Activated CD8-positive, alpha-beta T cell treated with anti-CD3 and anti-CD28 coated beads, Interleukin-2, amount 10 ng/mL, durations not matched to agents 7 days and 5 days (primary cell): ENCODE measurements around the gene CYP21A2. TPM values are rescaled to one million over a fixed set of nuclear protein-coding genes. Genes with fewer than 3 reads are reported as not detected.
"Not testable (repeated sequence)": the region's sequence is repeated elsewhere in the genome, so short reads cannot be mapped to it uniquely, and the experiment has no call there.

Source experiments
- ATAC-seq: fragments of 150-1000 bp; cut with Tn5 transposase; one replicate; pipeline ENCODE4 v1.10.0; 2021; ENCODE audit warnings: moderate library complexity
- CTCF ChIA-PET: fragments of 350-600 bp; sonication (Branson Sonifier 250); formaldehyde crosslinking; loops from one replicate; lab custom pipeline; 2021; ENCODE audit warnings: antibody characterized with exemption; lab: Charles Lee
- POLR2A ChIA-PET: fragments of 350-600 bp; sonication (Branson Sonifier 250); formaldehyde crosslinking; loops from one replicate; lab custom pipeline; 2021; ENCODE audit warnings: antibody characterized with exemption; lab: Charles Lee
- DNase-seq: peaks from one replicate; pipeline ENCODE4 v3.0.0-alpha.2; 2020
- H3K27ac Mint-ChIP-seq: one replicate; pipeline ENCODE4 v1.8.0; 2021; ENCODE audit warnings: mild to moderate bottlenecking, mixed read lengths
- H3K27me3 Mint-ChIP-seq: one replicate; pipeline ENCODE4 v1.8.0; 2021; ENCODE audit warnings: low read depth, mixed read lengths
- H3K36me3 Mint-ChIP-seq: one replicate; pipeline ENCODE4 v1.8.0; 2021; ENCODE audit warnings: low read depth, mixed read lengths
- H3K4me1 Mint-ChIP-seq: one replicate; pipeline ENCODE4 v1.8.0; 2021; ENCODE audit warnings: low read depth, mixed read lengths
- H3K4me3 Mint-ChIP-seq: one replicate; pipeline ENCODE4 v1.8.0; 2021; ENCODE audit warnings: mild to moderate bottlenecking, mixed read lengths
- H3K9me3 Mint-ChIP-seq: one replicate; pipeline ENCODE4 v1.8.0; 2022; ENCODE audit warnings: mixed read lengths; ENCODE audit not compliant: insufficient read depth
- total RNA-seq, 2 experiments: library from RNA; stranded (reverse); gene quantifications; one replicate each; pipeline ENCODE4 v1.2.3, GENCODE V29; 2021

CYP21A2 gene
- total RNA-seq, 2 experiments from 2014 or later, result not detected

DNA sequence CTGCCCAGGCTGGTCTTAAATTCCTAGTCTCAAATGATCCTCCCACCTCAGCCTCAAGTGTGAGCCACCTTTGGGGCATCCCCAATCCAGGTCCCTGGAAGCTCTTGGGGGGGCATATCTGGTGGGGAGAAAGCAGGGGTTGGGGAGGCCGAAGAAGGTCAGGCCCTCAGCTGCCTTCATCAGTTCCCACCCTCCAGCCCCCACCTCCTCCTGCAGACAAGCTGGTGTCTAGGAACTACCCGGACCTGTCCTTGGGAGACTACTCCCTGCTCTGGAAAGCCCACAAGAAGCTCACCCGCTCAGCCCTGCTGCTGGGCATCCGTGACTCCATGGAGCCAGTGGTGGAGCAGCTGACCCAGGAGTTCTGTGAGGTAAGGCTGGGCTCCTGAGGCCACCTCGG, 663 bp downstream of the CYP21A2 start:
- POLR2A ChIA-PET, H3K9me3 Mint-ChIP-seq, CTCF ChIA-PET, DNase-seq, H3K4me1 Mint-ChIP-seq, H3K36me3 Mint-ChIP-seq, ATAC-seq, H3K27ac Mint-ChIP-seq, H3K27me3 Mint-ChIP-seq, H3K4me3 Mint-ChIP-seq: not testable (repeated sequence)

DNA sequence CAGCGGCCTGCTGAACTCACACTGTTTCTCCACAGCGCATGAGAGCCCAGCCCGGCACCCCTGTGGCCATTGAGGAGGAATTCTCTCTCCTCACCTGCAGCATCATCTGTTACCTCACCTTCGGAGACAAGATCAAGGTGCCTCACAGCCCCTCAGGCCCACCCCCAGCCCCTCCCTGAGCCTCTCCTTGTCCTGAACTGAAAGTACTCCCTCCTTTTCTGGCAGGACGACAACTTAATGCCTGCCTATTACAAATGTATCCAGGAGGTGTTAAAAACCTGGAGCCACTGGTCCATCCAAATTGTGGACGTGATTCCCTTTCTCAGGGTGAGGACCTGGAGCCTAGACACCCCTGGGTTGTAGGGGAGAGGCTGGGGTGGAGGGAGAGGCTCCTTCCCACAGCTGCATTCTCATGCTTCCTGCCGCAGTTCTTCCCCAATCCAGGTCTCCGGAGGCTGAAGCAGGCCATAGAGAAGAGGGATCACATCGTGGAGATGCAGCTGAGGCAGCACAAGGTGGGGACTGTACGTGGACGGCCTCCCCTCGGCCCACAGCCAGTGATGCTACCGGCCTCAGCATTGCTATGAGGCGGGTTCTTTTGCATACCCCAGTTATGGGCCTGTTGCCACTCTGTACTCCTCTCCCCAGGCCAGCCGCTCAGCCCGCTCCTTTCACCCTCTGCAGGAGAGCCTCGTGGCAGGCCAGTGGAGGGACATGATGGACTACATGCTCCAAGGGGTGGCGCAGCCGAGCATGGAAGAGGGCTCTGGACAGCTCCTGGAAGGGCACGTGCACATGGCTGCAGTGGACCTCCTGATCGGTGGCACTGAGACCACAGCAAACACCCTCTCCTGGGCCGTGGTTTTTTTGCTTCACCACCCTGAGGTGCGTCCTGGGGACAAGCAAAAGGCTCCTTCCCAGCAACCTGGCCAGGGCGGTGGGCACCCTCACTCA, 1.4 kb downstream of the CYP21A2 start:
- H3K27ac Mint-ChIP-seq, H3K27me3 Mint-ChIP-seq, DNase-seq, H3K9me3 Mint-ChIP-seq, POLR2A ChIA-PET, H3K4me3 Mint-ChIP-seq, H3K36me3 Mint-ChIP-seq, ATAC-seq, CTCF ChIA-PET, H3K4me1 Mint-ChIP-seq: not testable (repeated sequence)

DNA sequence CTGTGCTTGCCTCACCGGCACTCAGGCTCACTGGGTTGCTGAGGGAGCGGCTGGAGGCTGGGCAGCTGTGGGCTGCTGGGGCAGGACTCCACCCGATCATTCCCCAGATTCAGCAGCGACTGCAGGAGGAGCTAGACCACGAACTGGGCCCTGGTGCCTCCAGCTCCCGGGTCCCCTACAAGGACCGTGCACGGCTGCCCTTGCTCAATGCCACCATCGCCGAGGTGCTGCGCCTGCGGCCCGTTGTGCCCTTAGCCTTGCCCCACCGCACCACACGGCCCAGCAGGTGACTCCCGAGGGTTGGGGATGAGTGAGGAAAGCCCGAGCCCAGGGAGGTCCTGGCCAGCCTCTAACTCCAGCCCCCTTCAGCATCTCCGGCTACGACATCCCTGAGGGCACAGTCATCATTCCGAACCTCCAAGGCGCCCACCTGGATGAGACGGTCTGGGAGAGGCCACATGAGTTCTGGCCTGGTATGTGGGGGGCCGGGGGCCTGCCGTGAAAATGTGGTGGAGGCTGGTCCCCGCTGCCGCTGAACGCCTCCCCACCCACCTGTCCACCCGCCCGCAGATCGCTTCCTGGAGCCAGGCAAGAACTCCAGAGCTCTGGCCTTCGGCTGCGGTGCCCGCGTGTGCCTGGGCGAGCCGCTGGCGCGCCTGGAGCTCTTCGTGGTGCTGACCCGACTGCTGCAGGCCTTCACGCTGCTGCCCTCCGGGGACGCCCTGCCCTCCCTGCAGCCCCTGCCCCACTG, 2.3 kb downstream of the CYP21A2 start:
- H3K9me3 Mint-ChIP-seq, H3K36me3 Mint-ChIP-seq, ATAC-seq, POLR2A ChIA-PET, DNase-seq, CTCF ChIA-PET, H3K27me3 Mint-ChIP-seq, H3K27ac Mint-ChIP-seq, H3K4me1 Mint-ChIP-seq, H3K4me3 Mint-ChIP-seq: not testable (repeated sequence)

DNA sequence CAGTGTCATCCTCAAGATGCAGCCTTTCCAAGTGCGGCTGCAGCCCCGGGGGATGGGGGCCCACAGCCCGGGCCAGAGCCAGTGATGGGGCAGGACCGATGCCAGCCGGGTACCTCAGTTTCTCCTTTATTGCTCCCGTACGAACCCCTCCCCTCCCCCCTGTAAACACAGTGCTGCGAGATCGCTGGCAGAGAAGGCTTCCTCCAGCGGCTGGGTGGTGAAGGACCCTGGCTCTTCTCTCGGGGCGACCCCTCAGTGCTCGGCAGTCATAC, 2.8 kb downstream of the CYP21A2 start:
- ATAC-seq, H3K27ac Mint-ChIP-seq, POLR2A ChIA-PET, DNase-seq, H3K9me3 Mint-ChIP-seq, H3K4me1 Mint-ChIP-seq, H3K27me3 Mint-ChIP-seq, CTCF ChIA-PET, H3K4me3 Mint-ChIP-seq, H3K36me3 Mint-ChIP-seq: not testable (repeated sequence)

DNA sequence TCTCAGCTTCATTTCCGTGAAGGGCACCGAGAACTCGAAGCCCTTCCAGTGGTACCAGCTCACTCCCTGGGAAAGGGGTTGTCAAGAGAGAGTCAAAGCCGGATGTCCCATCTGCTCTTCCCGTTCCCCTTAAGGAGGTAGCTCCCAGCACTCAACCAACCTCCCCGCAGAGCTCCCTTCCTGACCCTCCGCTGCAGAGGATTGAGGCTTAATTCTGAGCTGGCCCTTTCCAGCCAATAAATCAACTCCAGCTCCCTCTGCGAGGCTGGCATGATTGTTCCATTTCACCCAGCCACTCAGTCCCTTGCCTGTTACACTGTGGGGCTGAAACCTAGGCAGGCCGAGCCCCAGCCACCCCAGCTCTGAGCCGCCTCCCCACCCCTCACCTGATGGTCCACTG, 3.2 kb downstream of the CYP21A2 start:
- DNase-seq, H3K36me3 Mint-ChIP-seq, ATAC-seq, H3K27ac Mint-ChIP-seq, H3K4me1 Mint-ChIP-seq, H3K9me3 Mint-ChIP-seq, CTCF ChIA-PET, H3K27me3 Mint-ChIP-seq, H3K4me3 Mint-ChIP-seq, POLR2A ChIA-PET: not testable (repeated sequence)

DNA sequence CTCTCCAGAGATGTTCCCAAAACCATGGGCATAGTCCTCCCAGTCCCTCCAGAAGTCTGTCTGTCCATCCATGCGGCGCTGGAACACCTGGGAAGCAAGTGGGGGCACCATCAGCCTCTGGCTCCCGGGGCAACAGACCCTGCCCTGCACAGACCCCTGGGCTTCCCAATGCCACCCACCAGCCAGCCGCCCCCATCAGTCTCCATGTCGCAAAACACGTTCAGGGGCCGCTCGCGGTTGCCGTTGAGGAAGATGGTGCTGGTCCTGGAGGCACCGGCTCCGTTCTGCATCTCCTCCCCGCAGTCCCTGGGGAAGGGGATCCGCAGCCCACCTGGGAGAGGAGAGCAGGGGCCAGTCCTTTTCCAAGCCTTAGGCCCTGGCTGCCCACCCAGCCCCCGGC, 4.1 kb downstream of the CYP21A2 start:
- H3K36me3 Mint-ChIP-seq, ATAC-seq, H3K4me3 Mint-ChIP-seq, H3K9me3 Mint-ChIP-seq, H3K27me3 Mint-ChIP-seq, H3K27ac Mint-ChIP-seq, DNase-seq, POLR2A ChIA-PET, H3K4me1 Mint-ChIP-seq, CTCF ChIA-PET: not testable (repeated sequence)

DNA sequence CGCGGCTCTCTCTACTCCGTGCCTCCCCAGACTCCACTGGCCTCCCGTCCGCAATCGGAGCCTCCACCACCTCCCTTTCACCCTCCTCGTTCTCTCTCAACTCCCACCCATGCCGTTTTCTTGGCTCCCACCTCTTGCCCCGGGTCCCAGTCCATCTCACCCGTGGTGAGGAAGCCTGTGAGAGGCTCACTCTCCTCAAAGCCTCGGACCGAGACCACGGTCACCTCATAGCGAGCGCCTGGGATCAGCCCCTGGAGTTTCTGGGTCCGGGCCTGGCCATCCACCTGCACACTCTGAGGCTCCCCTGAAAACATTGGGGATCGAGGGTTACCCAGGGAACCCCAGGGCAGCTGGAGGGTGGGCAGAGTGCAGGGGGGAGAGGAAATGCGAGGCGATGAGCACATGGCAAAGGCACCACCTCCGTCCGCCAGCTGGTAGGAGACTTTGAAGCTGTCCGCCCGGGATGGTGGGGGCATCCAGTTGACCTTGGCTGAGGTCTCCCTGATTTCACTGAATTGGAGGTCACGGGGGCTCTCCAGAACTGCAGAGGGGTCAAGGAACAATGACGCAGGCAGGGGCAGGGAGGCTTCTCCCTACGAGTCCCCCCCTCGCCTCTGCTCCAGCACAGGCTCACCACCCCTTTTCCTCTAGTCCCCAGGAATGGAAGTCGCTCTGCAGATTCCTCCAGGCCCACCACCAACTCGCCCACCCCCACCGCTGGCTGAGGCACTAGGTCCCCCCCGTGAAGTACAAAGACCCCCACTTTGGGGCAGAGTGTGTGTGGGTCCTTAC, 5.6 kb downstream of the CYP21A2 start:
- H3K36me3 Mint-ChIP-seq, H3K4me3 Mint-ChIP-seq, POLR2A ChIA-PET, DNase-seq, H3K9me3 Mint-ChIP-seq, ATAC-seq, H3K27ac Mint-ChIP-seq, H3K4me1 Mint-ChIP-seq, H3K27me3 Mint-ChIP-seq, CTCF ChIA-PET: not testable (repeated sequence)

DNA sequence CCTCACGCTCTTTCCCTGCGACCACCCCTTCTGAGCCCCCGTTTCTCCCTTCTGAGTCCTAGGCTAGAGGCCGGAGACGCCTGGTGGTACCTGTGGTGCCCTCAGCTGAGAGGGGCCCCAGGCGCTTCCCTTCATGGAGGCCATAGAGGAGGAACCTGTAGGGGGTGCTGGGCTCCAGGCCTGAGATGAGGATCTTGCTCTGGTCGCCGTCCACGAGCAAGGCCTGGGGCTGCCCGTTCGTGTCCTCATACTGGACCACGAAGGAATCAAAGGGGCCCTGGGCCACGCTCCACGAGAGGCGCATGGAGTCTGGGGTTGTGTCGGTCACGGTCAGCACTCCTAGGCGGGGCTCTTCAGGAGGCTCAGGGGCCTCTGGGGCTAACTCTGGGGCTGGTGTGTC, 6.7 kb downstream of the CYP21A2 start:
- H3K27ac Mint-ChIP-seq, POLR2A ChIA-PET, ATAC-seq, H3K27me3 Mint-ChIP-seq, CTCF ChIA-PET, H3K4me1 Mint-ChIP-seq, H3K4me3 Mint-ChIP-seq, DNase-seq, H3K36me3 Mint-ChIP-seq, H3K9me3 Mint-ChIP-seq: not testable (repeated sequence)

DNA sequence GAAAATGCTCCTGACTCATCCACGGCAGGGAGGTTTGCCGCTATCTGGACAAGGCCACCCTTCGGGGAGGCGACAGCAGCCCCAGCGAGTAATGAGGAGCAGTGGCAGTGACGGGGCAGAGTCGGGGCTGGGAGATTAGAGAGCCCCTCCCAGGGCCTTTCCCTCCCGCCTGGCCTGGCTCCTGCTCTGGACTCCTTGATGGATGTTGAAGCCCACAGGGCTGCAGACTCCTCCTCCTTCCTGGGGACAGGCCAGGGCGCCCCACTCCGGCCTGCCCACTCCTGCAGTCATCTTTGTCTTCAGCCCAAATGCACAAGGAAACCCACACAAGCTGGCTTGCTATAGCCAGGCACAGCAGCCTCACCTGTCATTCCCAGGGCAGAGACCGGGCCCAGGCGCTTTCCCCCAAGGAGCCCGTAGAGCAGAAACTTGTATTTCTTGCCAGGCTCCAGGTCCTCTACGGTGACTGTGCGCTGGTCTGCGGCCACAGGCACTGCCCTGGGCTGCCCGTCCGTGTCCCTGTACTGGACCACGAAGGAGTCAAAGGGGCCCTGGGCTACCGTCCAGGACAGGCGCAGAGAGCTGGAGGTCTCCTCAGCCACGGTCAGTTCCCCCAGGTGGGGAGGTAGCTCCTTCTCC, 7.7 kb downstream of the CYP21A2 start:
- DNase-seq, result no peak
- H3K9me3 Mint-ChIP-seq, result no peaks in the 10 kb centered on the region
- no peak overlapping the region for H3K27ac Mint-ChIP-seq
- no peaks in the 10 kb centered on the region for H3K36me3 Mint-ChIP-seq
- ChIA-PET CTCF (no interaction called here), POLR2A (no interaction called here)
- ATAC-seq, result no peak
- no peak overlapping the region for H3K4me3 Mint-ChIP-seq
- H3K4me1 Mint-ChIP-seq, result peaks cover 2% of the 10 kb centered on the region
- no peaks in the 10 kb centered on the region for H3K27me3 Mint-ChIP-seq

DNA sequence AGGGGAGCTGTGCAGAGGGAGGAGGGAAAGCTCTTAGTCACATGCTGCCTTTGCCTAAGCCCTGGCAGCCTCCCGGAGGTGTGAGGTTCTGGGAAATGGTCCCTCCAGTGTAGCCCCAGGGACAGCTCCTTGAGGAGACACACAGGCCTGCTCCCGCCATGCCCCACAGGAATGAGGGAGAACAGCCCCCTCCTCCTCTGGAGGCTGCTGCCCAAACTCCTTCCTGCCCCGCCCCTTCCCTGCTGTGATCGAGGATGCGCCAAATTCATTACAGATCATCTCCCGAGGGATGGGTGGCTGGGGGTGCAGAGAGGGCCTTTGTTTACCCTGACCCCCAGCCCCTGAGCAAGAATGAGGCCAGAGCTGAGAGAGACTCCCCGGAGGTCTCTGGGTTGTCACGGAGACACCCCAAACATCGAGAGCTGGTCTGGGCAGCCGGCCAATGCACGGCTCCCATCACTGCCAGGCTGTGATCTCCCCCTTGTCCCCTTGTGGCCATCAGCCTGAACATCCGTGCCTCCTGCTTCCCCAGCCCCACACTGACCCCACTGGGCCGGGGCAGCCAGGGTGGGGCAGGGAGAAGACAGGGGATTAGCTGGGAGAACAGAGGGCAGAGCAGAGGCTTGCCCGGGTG, 8.4 kb downstream of the CYP21A2 start:
- no peak overlapping the region for H3K4me3 Mint-ChIP-seq
- H3K9me3 Mint-ChIP-seq, result no peaks in the 10 kb centered on the region
- ChIA-PET POLR2A (no interaction called here), CTCF (interaction anchor here (1.7 kb wide), 1 partner anchor 17 kb away, joined by 6 read pairs; no protein-coding TSS in a partner anchor)
- DNase-seq (no peak), ATAC-seq (no peak)
- no peak overlapping the region for H3K27ac Mint-ChIP-seq
- H3K27me3 Mint-ChIP-seq, result no peaks in the 10 kb centered on the region
- H3K36me3 Mint-ChIP-seq, result no peaks in the 10 kb centered on the region
- H3K4me1 Mint-ChIP-seq, result peaks cover 2% of the 10 kb centered on the region

DNA sequence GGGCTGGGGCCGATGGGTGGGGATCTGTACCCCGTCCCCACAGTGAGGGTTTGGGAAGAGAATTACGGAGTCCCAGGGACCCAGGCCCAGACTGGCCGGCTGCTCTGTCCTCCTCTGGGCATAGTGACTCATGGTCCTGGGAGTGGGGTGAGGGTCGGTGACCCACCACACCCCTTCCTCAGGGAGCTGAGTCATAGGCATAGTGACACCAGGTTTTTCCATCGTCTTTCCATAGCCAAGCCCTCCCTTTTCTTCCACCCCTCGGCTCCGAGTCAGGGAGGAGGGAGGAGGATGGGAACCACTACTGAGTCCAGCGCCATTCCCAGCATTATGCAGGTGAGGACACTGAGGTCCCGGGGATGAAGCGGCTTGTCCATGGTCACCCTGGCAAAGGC, 8.9 kb downstream of the CYP21A2 start:
- ATAC-seq, result no peak
- CTCF ChIA-PET, result interaction anchor here (1.7 kb wide), 1 partner anchor 16 kb away, joined by 6 read pairs; no protein-coding TSS in a partner anchor
- H3K36me3 Mint-ChIP-seq, result no peaks in the 10 kb centered on the region
- DNase-seq, result no peak
- no peak overlapping the region for H3K27ac Mint-ChIP-seq
- H3K9me3 Mint-ChIP-seq, result no peaks in the 10 kb centered on the region
- H3K27me3 Mint-ChIP-seq, result no peaks in the 10 kb centered on the region
- no peak overlapping the region for H3K4me3 Mint-ChIP-seq
- peaks cover 2% of the 10 kb centered on the region for H3K4me1 Mint-ChIP-seq
- POLR2A ChIA-PET, result no interaction called here
